Measurements from ENCODE around the gene CDKAL1.

Gene CDKAL1

GRCh38 chr6:21073318-21073839, 539.1 kb downstream of the CDKAL1 start:
- DNase-seq (ENCODE audit: low spot score): no peak
- in situ Hi-C loops (cut with MboI; ENCODE audit: low sequenced_read_pairs, unreplicated experiment): no loop called here
- TF ChIP-seq, protein P1, sequence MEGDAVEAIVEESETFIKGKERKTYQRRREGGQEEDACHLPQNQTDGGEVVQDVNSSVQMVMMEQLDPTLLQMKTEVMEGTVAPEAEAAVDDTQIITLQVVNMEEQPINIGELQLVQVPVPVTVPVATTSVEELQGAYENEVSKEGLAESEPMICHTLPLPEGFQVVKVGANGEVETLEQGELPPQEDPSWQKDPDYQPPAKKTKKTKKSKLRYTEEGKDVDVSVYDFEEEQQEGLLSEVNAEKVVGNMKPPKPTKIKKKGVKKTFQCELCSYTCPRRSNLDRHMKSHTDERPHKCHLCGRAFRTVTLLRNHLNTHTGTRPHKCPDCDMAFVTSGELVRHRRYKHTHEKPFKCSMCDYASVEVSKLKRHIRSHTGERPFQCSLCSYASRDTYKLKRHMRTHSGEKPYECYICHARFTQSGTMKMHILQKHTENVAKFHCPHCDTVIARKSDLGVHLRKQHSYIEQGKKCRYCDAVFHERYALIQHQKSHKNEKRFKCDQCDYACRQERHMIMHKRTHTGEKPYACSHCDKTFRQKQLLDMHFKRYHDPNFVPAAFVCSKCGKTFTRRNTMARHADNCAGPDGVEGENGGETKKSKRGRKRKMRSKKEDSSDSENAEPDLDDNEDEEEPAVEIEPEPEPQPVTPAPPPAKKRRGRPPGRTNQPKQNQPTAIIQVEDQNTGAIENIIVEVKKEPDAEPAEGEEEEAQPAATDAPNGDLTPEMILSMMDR (IDR thresholded peaks at IDR 0.05; ENCODE audit: borderline replicate concordance, control extremely low read depth, extremely low read depth, insufficient read depth, missing control alignments): no peak

- DNase-seq (ENCODE audit: low spot score): no peak
- in situ Hi-C loops (cut with MboI; ENCODE audit: low sequenced_read_pairs, unreplicated experiment): no loop called here
- TF ChIP-seq, protein P1 (IDR thresholded peaks at IDR 0.05; ENCODE audit: borderline replicate concordance, control extremely low read depth, extremely low read depth, insufficient read depth, missing control alignments): no peak
Measured at GRCh38 chr6:21074484-21074883, 540.2 kb downstream of the CDKAL1 start.

DNA sequence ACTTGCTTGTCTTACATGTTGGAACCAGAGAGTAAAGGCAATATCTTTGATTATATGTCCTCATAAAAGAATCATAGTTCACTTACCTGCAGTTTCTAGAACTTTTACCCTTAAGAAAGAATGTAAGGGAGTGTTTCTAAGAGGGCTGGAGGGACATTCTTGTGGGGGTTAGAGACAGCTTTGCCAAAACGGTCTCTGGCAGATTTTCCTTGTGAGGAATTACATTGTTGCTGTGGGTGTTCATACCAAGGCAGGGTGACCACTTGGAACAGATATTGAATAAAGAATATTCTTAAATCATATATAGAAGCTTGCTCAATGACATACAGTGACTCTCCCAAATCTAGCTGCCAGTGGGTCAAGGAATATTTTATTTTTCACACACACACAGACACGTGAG, 541.7 kb downstream of the CDKAL1 start:
- in situ Hi-C loops (cut with MboI; ENCODE audit: low sequenced_read_pairs, unreplicated experiment): no loop called here
- TF ChIP-seq, protein P1 (IDR thresholded peaks at IDR 0.05; ENCODE audit: borderline replicate concordance, control extremely low read depth, extremely low read depth, insufficient read depth, missing control alignments): no peak
- no peak for DNase-seq (ENCODE audit: low spot score)

GRCh38 chr6:21078497-21078896, 544.2 kb downstream of the CDKAL1 start:
- in situ Hi-C loops (cut with MboI; ENCODE audit: low sequenced_read_pairs, unreplicated experiment): no loop called here
- DNase-seq (ENCODE audit: low spot score): no peak
- TF ChIP-seq, protein P1 (IDR thresholded peaks at IDR 0.05; ENCODE audit: borderline replicate concordance, control extremely low read depth, extremely low read depth, insufficient read depth, missing control alignments): no peak

GRCh38 chr6:21079468-21080048, 545.3 kb downstream of the CDKAL1 start:
- DNase-seq (ENCODE audit: low spot score): no peak
- in situ Hi-C loops (cut with MboI; ENCODE audit: low sequenced_read_pairs, unreplicated experiment): no loop called here
- TF ChIP-seq, protein P1 (IDR thresholded peaks at IDR 0.05; ENCODE audit: borderline replicate concordance, control extremely low read depth, extremely low read depth, insufficient read depth, missing control alignments): no peak

DNA sequence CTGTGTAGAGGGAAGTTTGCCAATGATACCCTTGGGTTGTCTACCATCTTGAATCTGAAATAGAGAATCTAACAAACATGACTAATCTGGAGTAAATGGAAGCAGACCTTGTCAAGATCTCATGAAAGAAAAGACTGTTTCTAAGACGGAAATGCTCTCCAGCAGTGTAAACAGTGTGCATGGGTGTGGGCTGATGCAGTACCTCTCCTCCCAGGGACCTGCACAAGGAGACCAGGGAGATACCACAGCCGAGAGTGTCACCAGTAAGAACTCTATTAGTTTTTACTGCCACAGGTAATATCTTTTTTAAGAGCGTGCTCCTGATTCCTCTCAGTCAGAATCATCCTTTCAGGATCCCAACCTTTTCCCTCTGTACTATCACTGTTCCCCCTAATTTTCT, 546.0 kb downstream of the CDKAL1 start:
- in situ Hi-C loops (cut with MboI; ENCODE audit: low sequenced_read_pairs, unreplicated experiment): no loop called here
- no peak for DNase-seq (ENCODE audit: low spot score)
- TF ChIP-seq, protein P1 (IDR thresholded peaks at IDR 0.05; ENCODE audit: borderline replicate concordance, control extremely low read depth, extremely low read depth, insufficient read depth, missing control alignments): no peak
